HG03159 (cell line): ENCODE data around the gene ZSWIM1.

Experiments
- ATAC-seq: cut with Tn5 transposase; IDR thresholded peaks from one replicate; pipeline ENCODE4 v1.9.1; 2021; ENCODE audit warnings: mild to moderate bottlenecking, moderate library complexity; ENCODE audit not compliant: unreplicated experiment

ZSWIM1 gene

DNA sequence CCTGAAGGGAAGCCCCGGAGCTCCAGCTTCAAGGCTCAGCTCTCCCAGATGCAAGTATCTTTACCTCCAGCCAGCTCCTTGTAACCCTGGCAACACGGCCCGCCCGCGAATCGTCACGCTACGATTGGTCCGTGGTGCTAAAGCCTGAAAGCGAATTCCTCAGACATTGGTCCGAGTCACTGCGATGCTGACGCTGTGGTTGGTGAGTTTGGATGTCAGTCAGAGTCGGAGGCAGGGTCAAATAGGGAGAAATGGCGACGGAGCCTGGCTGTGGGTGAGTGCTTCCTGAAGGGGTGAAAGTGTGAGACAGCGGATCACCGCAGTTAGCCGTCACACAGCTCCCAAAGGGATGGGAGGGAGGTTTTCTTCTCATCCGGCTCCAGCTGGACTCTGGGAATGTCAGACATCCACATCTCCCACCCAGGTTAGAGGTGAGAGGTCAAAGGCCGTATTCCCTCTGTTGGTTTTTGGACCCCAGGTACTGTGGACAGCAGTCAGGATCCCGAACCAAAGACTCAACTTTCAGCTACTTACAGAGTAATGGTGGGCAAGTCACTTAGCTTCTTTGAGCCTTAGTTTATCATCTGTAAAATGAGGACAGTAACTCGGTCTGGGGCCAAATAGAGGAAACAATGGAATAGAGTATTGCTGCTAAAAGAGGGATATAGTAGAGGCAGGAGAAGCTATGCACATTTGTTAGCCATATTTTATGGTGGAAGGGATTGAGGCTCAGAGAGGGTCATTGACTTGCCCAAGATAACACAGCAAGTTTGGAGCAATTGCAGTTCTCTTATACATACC is at the start of gene ZSWIM1:
Gene ZSWIM1 (plus strand): TSS at position 240 of the 801 bp plus-strand sequence. CDS start 1,366 bp downstream, outside the sequence.
- ATAC-seq = peak; percentile 98

DNA sequence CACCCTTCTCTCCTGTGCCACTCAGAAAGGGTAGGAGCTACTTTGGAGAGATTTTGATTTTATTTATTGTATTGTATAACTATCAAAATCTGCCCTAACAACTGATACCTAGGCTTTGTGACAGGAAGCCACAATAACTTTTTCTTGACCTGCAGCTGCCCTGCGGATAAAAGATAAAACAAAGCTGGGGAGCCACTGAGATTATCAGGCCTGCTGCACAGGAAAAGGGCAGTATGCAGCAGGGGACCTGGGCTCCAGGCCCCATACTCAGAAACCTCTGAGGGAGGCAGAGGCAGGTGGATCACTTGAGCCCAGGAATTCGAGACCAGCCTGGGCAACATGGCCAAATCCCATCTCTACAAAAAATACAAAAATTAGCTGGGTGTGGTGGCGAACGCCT is 48.4 kb upstream of the ZSWIM1 start:
- no peak for ATAC-seq

DNA sequence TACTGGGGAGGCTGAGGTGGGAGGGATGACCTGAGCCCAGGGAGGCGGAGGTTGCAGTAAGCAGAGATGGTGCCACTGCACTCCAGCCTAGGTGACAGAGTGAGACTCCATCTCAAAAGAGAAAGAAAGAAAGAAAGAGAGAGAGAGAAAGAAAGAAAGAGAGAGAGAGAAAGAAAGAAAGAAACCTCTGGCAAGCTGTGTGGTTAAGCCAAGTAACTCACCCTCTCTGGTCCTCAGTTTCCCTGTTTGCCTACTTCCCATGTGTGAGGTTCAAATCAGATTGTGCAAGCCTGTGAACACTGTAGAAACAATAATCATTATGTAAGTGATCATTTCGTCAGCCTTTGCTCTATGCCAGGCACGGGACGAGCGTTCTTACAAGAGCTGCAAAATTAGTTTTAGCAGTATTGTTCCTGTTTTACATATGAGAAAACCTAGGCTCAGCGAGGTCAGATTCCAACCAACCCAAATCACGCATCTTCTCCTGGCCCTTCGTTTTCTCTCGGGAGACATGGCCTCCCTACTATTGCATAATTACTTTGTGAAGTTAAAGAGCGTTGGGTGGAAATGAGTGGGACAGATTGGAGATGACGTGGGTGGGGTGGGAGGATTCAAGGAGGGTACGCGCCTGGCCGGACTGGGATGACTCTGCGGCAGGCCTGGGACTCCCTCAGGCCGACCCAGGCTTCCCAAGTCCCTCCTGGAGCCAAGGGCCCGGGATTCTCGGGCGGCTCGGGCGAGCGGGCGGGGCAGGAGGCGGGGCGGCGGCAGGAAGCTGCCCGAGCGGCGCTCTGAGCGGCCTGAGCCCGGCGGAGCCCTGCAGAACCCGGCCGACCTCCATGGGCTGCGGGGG is 47.8 kb upstream of the ZSWIM1 start, which contains the start of gene SNX21:
Gene SNX21 (plus strand): TSS at position 770 of the 853 bp plus-strand sequence. CDS start 121 bp downstream, outside the sequence.
- no peak for ATAC-seq

DNA sequence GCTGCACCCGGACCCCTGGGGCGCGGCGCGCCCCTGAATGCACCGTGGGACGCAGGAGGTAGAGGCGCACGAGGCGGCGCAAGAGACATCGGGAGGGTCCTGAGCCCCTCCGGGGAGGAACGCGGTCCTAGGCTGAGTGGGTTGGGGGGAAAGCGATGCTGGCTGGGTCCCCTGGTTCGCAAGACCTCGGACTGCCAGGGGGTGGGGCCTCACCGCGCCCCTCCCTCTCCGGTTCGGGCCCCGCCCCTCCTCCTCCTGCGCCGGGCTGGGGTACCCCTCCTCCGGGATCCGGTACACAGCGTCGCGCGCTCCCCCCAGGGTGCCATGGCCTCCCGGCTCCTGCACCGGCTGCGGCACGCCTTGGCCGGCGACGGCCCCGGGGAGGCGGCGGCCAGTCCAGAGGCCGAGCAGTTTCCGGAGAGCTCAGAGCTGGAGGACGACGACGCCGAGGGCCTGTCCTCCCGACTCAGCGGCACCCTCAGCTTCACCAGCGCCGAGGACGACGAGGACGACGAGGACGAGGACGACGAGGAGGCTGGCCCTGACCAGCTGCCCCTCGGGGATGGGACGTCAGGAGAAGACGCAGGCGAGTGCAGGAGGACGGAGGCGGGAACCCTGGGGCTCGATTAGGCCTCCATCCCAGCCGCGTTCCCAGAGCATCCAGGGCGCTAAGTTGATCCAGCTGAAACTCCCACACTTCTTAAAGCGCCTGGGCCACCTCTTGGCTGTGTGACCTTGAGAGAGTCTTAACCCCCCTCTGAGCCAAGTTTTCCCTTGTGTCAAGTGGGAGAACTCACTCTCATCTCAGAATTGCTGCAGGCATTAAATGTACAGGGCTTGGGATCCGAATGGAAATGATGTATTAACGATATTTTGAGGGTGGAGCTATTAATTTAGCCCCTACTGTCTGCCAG is 46.9 kb upstream of the ZSWIM1 start:
- ATAC-seq = no peak

DNA sequence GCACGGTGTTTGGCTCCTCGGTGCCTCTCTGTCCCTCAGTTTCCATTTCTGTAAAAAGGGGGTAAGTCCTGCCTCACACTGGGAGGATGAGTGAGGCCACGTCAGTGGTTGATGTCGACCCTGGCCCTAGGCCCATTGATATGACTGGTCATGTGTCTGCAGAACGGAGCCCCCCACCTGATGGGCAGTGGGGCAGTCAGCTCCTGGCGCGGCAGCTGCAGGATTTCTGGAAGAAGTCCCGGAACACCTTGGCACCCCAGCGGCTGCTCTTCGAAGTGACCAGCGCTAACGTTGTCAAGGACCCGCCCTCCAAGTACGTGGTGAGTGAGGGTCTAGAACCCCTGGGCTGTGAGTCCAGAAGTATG is 46.2 kb upstream of the ZSWIM1 start:
- no peak for ATAC-seq

DNA sequence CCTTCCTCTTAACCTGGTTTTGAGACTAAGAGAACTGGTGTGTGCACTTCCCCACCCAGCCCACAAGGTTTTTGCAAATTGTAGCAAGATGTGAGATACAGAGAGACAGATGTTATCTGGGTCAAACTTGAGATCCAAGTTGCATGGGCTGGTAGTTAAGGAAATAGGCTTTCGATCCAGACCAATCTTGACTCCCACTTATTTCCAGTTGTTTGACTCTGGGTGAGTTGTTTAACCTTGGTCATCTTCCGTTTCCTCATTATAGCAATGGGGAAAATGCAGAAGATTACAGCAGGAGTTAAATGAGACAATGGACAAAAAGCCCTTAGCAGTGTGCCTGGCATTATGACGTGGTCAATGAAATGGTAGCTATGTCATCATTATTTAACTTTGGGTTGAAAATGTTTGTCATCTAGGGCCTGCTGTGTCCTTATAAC is 45.7 kb upstream of the ZSWIM1 start:
- no peak for ATAC-seq

DNA sequence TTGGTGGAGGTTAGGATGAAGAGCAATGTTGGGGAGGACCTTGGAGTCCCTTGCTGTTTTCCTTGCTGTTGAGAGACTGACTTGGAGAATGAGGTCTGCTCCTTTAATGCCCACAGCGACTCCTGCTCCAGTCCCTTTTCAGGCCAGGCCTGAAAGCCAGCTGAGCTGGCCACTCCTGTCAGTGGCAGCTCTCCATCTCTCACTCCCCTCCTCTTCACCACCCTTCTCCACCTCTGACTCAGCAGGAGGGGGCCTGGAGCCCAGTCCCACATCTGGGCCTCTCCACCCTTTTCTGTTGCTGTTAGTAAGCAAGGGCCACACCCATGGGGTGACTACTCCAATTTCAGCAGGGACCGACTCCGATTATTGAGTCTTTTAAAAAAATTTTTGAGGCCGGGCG is 45.2 kb upstream of the ZSWIM1 start:
- no peak for ATAC-seq

GRCh38 chr20:45836841-45837240 is 44.2 kb upstream of the ZSWIM1 start:
- ATAC-seq = no peak

- no peak for ATAC-seq
Measured at GRCh38 chr20:45840700-45841198, 40.3 kb upstream of the ZSWIM1 start.

- ATAC-seq = no peak
Measured at GRCh38 chr20:45841407-45842129, 39.5 kb upstream of the ZSWIM1 start.

DNA sequence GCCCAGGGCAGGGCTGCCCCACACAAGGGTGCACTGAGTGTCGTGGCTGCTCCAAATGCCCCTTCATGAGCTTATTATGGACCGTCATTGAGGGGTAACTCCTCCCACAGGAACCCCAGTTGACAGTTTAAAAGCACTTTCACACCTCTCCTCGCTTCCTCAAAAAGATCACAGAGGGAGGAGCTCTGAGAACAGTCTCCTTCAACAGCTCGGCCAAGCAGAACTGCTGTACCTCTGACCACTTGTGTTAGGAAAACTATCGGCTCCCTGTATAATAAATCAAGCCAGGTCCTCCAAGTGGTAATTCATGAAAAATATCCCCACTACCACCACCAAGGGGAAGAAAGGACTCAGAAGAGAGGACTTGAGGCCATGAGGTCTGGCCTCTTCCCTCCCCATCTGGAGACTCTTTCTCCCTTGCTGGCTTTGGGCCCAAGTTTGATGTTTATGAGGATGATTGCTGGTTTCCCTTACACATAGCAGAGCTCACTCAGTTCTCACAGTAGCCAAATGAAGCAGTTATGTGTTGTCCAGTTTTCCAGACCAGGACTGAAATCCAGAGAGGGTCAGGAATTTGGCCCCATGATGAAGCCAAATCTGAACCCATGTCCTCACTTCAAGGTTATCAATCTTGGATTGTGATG is 38.7 kb upstream of the ZSWIM1 start:
- ATAC-seq = peak; percentile 67

- ATAC-seq = no peak
Measured at GRCh38 chr20:45843506-45843905, 37.5 kb upstream of the ZSWIM1 start.

DNA sequence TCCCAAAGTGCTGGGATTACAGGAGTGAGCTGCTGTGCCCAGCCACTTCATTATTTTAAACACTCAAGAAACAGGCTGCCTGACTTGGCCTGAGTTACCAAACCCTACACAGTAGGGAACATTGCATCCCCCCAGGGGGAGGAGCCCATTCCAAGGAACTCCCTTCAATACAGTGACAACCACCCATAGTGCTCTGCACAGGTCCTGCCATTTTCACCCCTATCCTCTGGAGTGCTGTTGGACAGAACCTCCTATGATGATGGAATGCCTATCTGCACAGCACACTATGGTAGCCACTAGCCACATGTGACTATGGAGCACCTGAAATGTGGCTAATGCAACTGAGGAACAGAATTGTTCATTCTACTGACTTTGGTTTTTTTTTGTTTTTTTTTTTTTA is 35.6 kb upstream of the ZSWIM1 start:
- no peak for ATAC-seq

DNA sequence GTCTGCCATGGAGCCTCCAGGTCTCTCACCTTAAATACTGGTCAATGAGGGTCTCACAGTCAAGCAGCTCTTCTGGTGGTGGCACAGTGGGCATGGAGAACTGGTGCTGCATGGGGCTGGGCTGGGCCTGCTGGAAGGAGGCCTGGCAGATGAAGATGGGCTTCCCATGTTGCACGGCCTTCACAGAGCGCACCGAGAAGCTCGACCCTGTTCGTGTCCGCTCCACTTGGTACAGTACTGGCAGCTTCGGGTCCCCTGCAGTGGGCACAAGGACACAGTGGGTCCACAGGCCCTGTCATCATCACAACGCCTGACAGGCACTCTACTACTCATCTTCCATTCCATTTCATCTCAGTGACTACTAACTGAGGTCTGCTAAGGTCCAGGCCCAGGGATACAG is 32.6 kb upstream of the ZSWIM1 start:
- ATAC-seq = no peak

- no peak for ATAC-seq
Measured at GRCh38 chr20:45848969-45849582, 32.0 kb upstream of the ZSWIM1 start.

- no peak for ATAC-seq
Measured at GRCh38 chr20:45850238-45850637, 30.8 kb upstream of the ZSWIM1 start.

- ATAC-seq = no peak
Measured at GRCh38 chr20:45850926-45851325, 30.1 kb upstream of the ZSWIM1 start.

GRCh38 chr20:45851501-45851900 is 29.5 kb upstream of the ZSWIM1 start:
- ATAC-seq = no peak

DNA sequence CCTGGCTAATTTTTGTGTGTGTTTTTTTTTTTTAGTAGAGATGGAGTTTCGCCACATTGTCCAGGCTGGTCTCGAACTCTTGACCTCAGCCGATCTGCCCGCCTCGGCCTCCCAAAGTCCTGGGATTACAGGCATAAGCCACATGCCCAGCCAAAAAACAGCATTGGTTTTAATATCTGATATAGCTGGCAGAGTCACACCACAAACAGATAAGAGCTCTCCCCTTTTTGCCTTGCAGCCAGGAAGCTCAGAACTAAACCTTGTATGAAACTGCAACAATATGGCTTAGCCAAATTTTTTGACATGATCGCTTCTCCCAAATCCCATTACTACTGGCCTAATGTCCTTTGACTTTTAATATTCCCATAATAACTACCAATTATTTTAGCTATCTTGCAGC is 28.7 kb upstream of the ZSWIM1 start:
- ATAC-seq = no peak
